ENCODE measurements around the gene PLBD2.

The PLBD2 gene

GRCh38 chr12:113328368-113328889 lies 30.0 kb upstream of the PLBD2 start:
- DNase-seq (ENCODE audit: low read depth): no peak
- TF ChIP-seq, protein P1, sequence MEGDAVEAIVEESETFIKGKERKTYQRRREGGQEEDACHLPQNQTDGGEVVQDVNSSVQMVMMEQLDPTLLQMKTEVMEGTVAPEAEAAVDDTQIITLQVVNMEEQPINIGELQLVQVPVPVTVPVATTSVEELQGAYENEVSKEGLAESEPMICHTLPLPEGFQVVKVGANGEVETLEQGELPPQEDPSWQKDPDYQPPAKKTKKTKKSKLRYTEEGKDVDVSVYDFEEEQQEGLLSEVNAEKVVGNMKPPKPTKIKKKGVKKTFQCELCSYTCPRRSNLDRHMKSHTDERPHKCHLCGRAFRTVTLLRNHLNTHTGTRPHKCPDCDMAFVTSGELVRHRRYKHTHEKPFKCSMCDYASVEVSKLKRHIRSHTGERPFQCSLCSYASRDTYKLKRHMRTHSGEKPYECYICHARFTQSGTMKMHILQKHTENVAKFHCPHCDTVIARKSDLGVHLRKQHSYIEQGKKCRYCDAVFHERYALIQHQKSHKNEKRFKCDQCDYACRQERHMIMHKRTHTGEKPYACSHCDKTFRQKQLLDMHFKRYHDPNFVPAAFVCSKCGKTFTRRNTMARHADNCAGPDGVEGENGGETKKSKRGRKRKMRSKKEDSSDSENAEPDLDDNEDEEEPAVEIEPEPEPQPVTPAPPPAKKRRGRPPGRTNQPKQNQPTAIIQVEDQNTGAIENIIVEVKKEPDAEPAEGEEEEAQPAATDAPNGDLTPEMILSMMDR (conservative IDR thresholded peaks at IDR 0.05; ENCODE audit: control insufficient read depth, insufficient read depth, low read depth, low read length): no peak
- H3K4me3 ChIP-seq (ENCODE audit: control insufficient read depth, low read depth, low read length): no peak overlapping the region

DNA sequence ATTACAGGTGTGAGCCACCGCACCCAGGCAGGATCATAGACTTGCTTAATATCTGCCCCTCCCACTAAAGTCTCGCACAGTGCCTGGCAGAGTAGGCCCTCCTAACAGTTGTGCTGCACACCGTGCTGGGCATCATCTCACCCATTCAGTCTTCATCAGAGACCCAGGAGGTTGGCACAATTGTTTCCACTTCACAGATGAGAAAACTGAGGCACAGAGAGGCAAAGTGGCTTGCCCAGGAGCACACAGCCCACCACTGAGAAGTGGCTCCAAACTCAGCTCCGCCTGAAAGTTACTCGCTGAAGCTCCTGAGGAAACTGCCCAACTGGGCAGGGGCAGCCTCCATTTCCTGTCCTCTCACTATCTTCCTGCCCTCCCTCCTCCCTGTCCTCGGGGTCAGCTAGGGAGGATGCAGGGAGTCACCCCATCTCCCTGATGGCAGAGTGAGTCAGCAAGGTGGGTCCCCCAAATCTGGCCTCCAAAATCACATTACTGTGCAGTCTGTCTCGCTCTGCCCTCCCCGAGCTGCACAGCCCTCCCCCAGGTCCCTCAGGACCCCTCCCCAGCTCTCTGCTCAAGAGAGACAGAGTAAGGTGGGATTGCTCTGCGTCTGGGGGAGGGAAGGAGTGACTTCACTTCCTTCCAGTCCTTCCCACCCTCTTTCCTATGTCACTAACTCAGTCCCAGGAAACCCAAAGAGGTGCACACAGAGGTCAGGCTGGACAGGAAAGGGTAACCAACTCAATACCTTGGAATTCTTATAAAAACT lies 29.2 kb upstream of the PLBD2 start:
- TF ChIP-seq, protein P1 (conservative IDR thresholded peaks at IDR 0.05; ENCODE audit: control insufficient read depth, insufficient read depth, low read depth, low read length): no peak
- H3K4me3 ChIP-seq (ENCODE audit: control insufficient read depth, low read depth, low read length): no peak overlapping the region
- DNase-seq (ENCODE audit: low read depth): no peak

DNA sequence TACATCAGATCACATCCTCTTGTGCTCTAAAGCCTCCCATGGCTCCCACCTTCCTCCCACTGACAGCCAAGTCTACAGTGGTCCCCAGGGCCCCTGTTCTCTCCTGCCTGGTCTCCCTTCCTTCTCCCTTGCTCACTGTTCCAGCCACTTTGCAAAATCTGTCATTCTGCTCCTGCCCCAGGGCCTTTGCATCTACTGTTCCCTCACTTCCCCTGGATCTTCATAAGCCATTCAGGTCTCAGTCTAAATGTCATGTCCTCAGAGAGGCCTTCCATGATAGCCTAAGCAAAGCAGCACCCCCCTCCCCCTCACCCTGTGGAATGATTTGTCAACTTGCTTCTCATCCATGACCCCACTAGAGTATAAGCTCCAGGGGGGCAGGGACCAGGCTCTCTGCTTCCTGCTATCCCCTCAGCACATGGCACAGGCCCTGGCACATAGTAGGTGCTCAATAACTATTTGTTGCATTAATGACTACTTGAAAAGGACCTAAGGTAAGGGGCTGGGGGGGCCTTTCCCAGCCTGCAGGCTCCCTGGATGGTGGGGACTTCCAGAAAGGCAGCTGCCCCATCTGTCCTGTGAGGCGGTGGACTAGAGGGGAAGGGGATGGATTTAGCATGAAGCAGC lies 28.5 kb upstream of the PLBD2 start:
- TF ChIP-seq, protein P1 (conservative IDR thresholded peaks at IDR 0.05; ENCODE audit: control insufficient read depth, insufficient read depth, low read depth, low read length): no peak
- no peak for DNase-seq (ENCODE audit: low read depth)
- no peak overlapping the region for H3K4me3 ChIP-seq (ENCODE audit: control insufficient read depth, low read depth, low read length)

DNA sequence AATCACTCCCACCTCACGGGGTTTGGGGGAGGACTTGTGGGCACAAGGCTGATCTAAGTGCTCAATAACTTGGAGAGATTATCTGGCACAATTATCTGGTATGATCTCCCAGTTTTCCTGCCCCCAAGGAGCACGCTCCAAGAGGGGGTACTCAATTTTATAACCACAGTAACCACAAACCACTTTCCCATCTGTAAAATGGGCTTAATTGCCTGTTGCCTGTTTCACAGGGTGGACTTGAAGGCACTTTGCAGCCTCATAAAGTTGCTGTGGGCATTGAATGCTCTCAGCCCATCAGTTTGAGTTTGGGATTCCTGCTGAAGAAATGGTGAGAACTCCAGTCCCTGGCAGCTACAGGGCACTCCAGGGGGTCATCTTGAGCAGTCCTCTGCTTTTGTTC lies 27.9 kb upstream of the PLBD2 start:
- H3K4me3 ChIP-seq (ENCODE audit: control insufficient read depth, low read depth, low read length): no peak overlapping the region
- no peak for DNase-seq (ENCODE audit: low read depth)
- TF ChIP-seq, protein P1 (conservative IDR thresholded peaks at IDR 0.05; ENCODE audit: control insufficient read depth, insufficient read depth, low read depth, low read length): no peak

- TF ChIP-seq, protein P1 (conservative IDR thresholded peaks at IDR 0.05; ENCODE audit: control insufficient read depth, insufficient read depth, low read depth, low read length): no peak
- H3K4me3 ChIP-seq (ENCODE audit: control insufficient read depth, low read depth, low read length): no peak overlapping the region
- DNase-seq (ENCODE audit: low read depth): no peak
Measured at GRCh38 chr12:113332688-113333417, 25.5 kb upstream of the PLBD2 start.

- DNase-seq (ENCODE audit: low read depth): no peak
- no peak overlapping the region for H3K4me3 ChIP-seq (ENCODE audit: control insufficient read depth, low read depth, low read length)
- TF ChIP-seq, protein P1 (conservative IDR thresholded peaks at IDR 0.05; ENCODE audit: control insufficient read depth, insufficient read depth, low read depth, low read length): no peak
Measured at GRCh38 chr12:113333418-113333750, 25.0 kb upstream of the PLBD2 start.

All from fibroblast of mammary gland (primary cell).